ENCODE results near the gene TBC1D7.

TBC1D7 gene

GRCh38 chr6:13260831-13261230 is 67.5 kb downstream of the TBC1D7 start:
- H3K4me3 ChIP-seq (ENCODE audit: low read depth, low read length): no peak overlapping the region
- no peak for TF ChIP-seq CTCF (IDR thresholded peaks at IDR 0.05; ENCODE audit: low read depth, low read length)

- no peak overlapping the region for H3K4me3 ChIP-seq (ENCODE audit: low read depth, low read length)
- TF ChIP-seq CTCF (IDR thresholded peaks at IDR 0.05; ENCODE audit: low read depth, low read length): no peak
These were observed 68.2 kb downstream of the TBC1D7 start for GRCh38 chr6:13260101-13260598.

GRCh38 chr6:13259393-13259792 is 68.9 kb downstream of the TBC1D7 start:
- H3K4me3 ChIP-seq (ENCODE audit: low read depth, low read length): no peak overlapping the region
- TF ChIP-seq CTCF (IDR thresholded peaks at IDR 0.05; ENCODE audit: low read depth, low read length): no peak

GRCh38 chr6:13256266-13257001 is 71.9 kb downstream of the TBC1D7 start:
- H3K4me3 ChIP-seq (ENCODE audit: low read depth, low read length): no peak overlapping the region
- TF ChIP-seq CTCF (IDR thresholded peaks at IDR 0.05; ENCODE audit: low read depth, low read length): no peak

Measured in WI38 (cell line).